ENCODE data around the gene CCDC138. TPM values are rescaled to one million over a fixed set of nuclear protein-coding genes. Genes with fewer than 3 reads are reported as not detected.

CCDC138 gene
- total RNA-seq, 4 donors from 2014 or later: 1.6 to 10.3 (median 3.2) TPM

GRCh38 chr2:108910541-108911396 is 124.2 kb downstream of the CCDC138 start:
- ATAC-seq (ENCODE audit: low FRiP score): no peak
- DNase-seq (ENCODE audit: low spot score): no peak
- TF ChIP-seq, protein P1, sequence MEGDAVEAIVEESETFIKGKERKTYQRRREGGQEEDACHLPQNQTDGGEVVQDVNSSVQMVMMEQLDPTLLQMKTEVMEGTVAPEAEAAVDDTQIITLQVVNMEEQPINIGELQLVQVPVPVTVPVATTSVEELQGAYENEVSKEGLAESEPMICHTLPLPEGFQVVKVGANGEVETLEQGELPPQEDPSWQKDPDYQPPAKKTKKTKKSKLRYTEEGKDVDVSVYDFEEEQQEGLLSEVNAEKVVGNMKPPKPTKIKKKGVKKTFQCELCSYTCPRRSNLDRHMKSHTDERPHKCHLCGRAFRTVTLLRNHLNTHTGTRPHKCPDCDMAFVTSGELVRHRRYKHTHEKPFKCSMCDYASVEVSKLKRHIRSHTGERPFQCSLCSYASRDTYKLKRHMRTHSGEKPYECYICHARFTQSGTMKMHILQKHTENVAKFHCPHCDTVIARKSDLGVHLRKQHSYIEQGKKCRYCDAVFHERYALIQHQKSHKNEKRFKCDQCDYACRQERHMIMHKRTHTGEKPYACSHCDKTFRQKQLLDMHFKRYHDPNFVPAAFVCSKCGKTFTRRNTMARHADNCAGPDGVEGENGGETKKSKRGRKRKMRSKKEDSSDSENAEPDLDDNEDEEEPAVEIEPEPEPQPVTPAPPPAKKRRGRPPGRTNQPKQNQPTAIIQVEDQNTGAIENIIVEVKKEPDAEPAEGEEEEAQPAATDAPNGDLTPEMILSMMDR (IDR thresholded peaks at IDR 0.05): no peak

DNA sequence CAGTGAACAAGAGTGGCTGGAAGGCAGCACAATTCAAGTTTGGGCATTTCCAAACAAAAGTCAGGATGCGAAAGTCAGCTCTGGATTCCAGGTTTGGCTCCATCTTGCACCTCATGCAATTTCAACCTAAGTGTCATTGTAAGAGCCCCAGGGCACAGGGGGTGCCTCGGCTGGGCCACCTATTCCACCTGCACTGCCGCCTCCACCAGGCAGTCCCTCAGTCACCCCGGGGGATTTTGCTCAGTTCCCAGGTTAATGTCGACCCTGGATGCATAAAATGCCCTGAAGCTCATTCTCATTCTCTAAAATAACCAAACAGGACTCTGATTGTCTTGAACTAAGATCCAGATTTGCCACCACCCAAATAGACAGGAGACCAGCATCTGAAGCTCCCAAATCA is 124.8 kb downstream of the CCDC138 start:
- no peak for ATAC-seq (ENCODE audit: low FRiP score)
- no peak for DNase-seq (ENCODE audit: low spot score)
- TF ChIP-seq, protein P1 (IDR thresholded peaks at IDR 0.05): no peak

GRCh38 chr2:108911807-108912628 is 125.4 kb downstream of the CCDC138 start:
- no peak for ATAC-seq (ENCODE audit: low FRiP score)
- DNase-seq (ENCODE audit: low spot score): no peak
- TF ChIP-seq, protein P1 (IDR thresholded peaks at IDR 0.05): no peak

DNA sequence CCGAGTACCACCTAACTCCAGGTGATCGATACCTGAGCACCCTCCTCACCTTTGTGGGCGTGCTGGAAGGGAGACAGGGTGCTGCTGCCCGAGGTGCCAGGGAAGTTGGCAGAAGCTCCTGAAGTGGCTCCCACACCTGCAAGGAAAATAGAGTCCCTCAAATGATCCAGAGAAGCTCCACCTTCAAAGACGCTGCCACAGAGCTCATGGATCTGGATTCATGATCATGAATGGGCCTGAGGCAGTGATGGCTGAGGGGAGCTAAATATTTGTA is 126.0 kb downstream of the CCDC138 start:
- DNase-seq (ENCODE audit: low spot score) (no peak), ATAC-seq (ENCODE audit: low FRiP score) (no peak)
- TF ChIP-seq, protein P1 (IDR thresholded peaks at IDR 0.05): no peak

DNA sequence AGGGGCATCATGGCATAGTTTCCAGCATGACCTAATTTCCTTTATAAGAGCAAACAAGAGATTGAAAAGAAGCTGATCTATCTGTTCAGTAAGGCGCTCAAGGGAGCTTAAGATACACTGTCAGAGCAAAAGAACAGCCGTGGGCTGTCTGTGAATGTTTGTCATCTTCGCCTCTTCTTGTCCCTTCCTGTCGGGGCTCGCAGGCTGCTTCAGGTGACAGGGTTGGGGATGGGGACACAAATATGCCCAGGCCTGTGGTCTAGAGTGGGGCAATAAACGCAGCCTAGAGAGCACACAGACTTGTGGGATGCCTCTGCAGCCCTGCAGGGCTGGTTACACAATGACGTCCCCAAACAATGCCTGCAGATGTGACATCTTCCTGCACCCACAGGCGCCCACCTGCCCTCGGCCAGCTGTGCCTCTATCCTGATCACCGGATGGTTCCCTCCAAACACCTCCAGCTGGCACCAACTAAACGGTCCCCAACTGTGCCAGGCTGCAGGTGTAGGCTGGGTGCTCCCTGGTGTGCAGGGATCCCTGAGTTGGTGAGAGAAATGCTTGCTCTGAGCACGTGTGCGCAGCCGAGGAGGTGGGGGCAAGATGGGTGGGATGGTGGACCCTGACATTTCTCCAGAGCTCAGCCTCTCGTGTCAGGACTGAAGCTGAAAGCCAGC is 129.7 kb downstream of the CCDC138 start:
- ATAC-seq (ENCODE audit: low FRiP score): no peak
- TF ChIP-seq, protein P1 (IDR thresholded peaks at IDR 0.05): no peak
- no peak for DNase-seq (ENCODE audit: low spot score)

DNA sequence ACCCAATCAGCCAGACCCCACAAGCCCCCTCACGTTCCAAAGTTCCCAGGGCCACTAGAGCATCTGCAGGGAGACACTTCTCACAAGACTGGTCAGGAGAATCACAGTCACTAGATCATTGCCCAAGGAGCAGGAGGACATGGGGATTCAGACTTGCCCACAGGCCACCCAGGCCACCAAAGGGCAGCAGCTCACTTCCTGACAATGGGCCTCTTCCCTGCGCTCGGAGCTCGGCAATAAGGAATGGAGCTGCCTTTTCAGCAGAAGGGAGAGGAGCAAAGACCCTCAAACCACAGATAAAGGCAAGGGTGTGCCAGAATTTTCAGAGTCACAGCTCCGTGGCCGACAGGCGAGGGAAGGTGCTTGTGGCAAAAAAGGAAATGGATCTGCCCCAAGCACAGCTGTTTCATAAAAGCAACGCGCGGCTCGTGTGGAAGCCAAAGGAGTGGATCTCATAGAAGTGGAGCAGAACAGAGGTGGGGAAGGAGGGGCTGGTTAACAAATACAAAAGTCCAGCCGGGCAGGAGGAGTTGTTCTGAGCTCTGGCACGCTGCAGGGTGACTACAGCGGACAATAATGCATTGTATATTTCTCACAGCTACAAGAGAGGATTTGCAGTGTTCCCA is 130.3 kb downstream of the CCDC138 start:
- DNase-seq (ENCODE audit: low spot score) (no peak), ATAC-seq (ENCODE audit: low FRiP score) (no peak)
- TF ChIP-seq, protein P1 (IDR thresholded peaks at IDR 0.05): no peak

All from omental fat pad (tissue), 4 donors.